Skin epidermis (tissue), 12 donors: ENCODE data around the gene TTC16.

Experiments used
- H3K27ac ChIP-seq, 21 experiments: fragments of 200-600 bp; sonication (generic) in 11 of 21; one replicate each; pipeline ENCODE4 v1.5.0; 2020; ENCODE audit warnings: mild to moderate bottlenecking in 3 of 21, inconsistent platforms in 2 of 21, moderate library complexity in 2 of 21
- H3K4me3 ChIP-seq, 7 experiments: fragments of 200-600 bp; sonication (generic) in 2 of 7; one replicate each; pipeline ENCODE4 v1.5.0; 2020; ENCODE audit warnings: inconsistent platforms in 2 of 7, mild to moderate bottlenecking in 2 of 7, moderate library complexity in 1 of 7

TTC16 gene

DNA sequence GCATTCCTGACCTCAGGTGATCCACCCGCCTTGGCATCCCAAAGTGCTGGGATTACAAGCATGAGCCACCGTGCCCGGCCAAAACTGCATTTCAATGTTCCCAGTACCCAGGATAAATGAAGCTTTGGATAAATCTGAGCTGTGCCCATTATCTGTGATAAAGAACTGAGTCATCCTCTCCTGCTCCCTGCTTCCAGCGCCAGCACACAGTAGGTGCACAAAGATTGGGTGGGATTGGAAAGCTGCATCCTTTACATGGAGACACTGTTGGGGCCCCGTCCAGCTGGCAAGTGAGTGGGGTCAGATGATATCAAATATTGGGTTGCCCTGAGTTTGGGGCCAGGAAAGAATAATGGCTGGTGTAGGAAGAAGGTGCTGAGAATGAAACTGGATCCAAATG lies 45.2 kb downstream of the TTC16 start:
- Histone ChIP-seq H3K27ac (peak overlapping the region in 8 of 21 experiments; percentile 15 to 74 (median 64)), H3K4me3 (no peak overlapping the region)

DNA sequence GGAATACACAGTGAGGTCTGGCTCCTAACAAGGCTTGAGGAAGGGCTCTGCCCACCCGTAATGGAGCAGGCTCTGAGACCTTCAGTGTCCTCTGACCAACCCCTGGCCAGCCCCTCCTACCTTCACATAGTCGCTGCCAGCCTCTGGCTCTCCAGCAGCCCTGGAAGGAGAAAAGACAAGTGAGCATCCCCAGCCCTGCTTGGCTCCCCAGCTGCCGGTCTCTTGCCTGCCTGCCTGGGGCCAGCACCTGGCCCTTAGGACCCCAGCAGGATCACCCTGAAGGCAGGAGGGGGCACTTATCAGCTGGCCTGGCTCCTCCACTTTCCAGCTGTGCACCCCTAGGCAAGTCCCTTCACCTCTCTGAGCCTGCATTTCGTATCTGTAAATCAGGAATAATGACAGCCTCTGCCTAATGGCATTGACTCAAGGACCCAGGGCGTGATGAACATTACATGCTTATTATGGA lies 45.6 kb downstream of the TTC16 start:
- peak overlapping the region in 15 of 21 experiments; percentile 15 to 82 (median 57) for H3K27ac ChIP-seq
- no peak overlapping the region for H3K4me3 ChIP-seq

DNA sequence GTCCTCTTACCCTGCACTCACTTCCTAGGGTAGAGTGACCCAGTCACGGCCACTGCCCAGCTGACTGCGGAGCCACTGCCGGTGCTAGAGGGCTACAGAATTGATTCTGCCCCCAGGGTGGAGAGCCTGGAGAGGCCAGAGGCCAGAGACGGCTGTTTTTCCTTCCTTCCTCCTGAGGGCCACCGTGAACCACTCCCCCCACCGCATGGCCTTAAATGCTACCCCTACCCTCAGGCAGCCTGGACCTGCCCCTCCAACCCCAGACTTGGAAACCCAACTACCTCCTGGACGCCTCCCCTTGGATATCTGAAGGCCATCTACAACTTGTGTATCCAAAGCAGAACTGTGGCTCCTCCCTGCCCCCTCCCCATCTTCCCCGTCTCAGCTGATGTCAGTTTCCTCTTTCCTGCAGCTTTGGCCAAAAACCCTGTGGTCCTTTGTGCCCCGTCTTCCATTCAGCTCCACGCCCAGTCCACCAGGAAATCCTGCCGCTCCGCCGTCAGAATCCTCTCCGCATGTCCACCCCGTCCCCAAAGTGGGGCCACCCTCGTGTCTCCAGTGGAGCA lies 46.3 kb downstream of the TTC16 start:
- Histone ChIP-seq H3K4me3 (no peak overlapping the region), H3K27ac (peak overlapping the region in 18 of 21 experiments; percentile 7 to 87 (median 58))

DNA sequence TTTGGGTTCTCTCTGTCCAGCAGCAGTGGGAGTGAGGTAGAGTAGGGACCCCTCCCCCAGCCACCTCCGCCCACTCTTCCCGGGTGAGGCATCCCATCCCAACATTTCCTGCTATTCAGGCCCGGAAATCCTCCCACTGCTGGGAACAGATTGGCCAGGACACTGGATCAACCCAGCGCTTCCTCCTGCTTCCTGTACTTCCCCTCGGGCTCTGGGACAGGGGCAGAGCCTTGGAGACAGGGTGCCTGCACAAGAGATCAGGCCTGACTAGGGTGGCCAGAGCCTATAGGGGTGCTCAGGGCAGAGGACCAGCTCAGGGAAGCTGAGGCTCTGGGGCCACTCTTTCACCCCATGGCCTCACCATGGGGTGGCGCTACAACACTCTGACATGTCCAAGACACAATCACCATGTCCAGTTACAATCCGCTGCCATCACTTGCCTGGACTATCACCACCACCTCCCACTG lies 48.1 kb downstream of the TTC16 start:
- H3K27ac ChIP-seq: peak overlapping the region in 19 of 21 experiments; percentile 3 to 87 (median 53)
- H3K4me3 ChIP-seq: no peak overlapping the region

DNA sequence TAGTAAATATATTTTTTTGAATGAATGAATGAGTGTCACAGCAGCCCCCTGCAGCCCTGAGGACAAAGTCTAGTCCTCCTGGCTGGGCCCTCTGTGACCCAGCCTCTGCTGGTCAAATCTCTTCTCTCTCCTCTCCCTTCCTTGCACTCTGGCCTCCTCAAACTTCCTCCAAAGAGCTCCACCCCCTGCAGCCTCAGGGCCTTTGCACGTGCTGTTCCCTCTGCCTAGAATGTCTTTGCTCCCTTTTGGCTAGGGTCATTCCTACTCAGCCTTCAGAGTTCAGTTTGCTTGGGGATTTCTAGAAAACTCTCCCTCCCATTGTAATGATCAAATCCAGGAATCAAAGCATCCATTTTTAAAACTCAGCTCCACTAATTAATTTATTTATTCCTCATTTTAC lies 49.5 kb downstream of the TTC16 start:
- Histone ChIP-seq H3K27ac (peak overlapping the region in 8 of 21 experiments; percentile 3 to 87 (median 78)), H3K4me3 (no peak overlapping the region)

DNA sequence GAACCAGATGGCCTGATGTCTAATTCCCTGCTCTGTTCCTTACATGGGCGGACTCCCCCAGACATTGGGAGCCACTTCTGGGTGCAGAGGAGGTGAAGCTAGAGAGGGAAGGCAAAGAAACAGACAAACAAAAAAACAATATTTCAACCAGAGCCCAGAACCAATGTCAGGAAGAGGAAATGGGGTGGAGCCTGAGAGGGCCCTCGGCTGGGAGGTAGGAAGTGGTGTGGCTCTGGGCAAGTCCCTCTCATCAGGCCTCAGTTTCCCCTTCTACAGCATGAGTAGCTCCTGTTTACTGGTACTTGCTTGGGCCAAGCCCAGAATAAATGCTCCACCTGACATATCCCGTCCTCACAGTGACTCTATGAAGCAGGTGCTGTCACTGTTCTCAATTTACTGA lies 51.5 kb downstream of the TTC16 start:
- H3K27ac ChIP-seq: peak overlapping the region in 20 of 21 experiments; percentile 0 to 88 (median 76)
- no peak overlapping the region for H3K4me3 ChIP-seq

DNA sequence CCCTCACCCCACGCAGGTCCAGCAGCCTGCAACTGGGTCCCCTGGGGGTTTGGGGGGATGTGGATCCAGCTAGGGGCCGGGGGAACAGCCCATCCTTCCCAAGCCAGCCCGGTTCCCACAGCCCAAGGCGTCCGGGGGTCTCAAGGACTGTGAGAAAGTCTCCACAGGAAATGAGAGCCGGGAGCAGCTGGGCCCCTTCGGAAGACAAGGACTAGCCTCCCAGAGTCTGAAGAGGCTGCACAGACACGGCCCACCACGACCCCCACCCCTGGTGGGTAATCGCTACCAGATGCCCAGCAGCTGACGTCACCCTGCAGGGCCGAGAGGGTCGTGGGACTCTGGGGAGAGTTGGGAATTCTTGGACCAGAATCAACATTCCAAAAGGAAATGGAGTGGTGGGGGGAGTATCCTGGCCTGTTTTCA lies 52.0 kb downstream of the TTC16 start:
- peak overlapping the region in 1 of 7 experiments; percentile 3 for H3K4me3 ChIP-seq
- H3K27ac ChIP-seq: peak overlapping the region in 20 of 21 experiments; percentile 0 to 88 (median 76)

DNA sequence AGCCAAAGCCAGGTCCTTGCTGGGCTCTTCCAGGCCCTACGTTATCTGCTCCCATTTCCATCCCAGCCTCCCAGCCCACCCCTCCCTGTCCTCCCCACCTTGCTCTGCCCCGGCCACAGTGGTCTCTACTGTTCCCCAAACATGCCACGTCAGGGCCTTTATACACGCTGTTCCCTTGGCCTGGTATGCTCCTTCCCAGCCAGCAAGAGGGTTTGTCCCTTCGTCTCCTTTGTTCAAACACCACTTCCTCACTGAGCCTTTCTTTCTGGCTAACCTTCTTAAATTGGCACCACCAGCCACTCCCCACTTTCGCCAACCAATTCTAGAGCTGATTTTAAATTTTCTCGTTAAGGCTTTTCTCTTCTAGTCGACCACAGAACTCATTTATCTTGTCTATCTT lies 52.8 kb downstream of the TTC16 start:
- peak overlapping the region in 20 of 21 experiments; percentile 10 to 88 (median 76) for H3K27ac ChIP-seq
- no peak overlapping the region for H3K4me3 ChIP-seq

DNA sequence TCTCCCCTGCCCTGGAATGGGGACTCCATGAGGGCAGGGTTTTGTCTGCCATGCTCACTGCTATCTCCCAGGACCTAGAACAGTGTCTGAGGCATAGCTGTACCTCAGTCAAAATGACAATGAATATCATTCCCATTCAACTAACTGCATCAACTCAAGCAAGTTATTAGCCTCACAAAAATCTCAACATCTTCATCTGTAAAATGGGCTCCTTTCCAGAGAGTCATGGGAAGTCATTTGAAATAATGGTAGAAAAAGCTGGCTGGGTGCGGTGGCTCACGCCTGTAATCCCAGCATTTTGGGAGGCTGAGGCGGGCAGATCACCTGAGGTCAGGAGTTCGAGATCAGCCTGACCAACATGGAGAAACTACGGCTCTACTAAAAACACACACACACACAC lies 53.2 kb downstream of the TTC16 start:
- no peak overlapping the region for H3K4me3 ChIP-seq
- H3K27ac ChIP-seq: peak overlapping the region in 18 of 21 experiments; percentile 10 to 88 (median 78)

DNA sequence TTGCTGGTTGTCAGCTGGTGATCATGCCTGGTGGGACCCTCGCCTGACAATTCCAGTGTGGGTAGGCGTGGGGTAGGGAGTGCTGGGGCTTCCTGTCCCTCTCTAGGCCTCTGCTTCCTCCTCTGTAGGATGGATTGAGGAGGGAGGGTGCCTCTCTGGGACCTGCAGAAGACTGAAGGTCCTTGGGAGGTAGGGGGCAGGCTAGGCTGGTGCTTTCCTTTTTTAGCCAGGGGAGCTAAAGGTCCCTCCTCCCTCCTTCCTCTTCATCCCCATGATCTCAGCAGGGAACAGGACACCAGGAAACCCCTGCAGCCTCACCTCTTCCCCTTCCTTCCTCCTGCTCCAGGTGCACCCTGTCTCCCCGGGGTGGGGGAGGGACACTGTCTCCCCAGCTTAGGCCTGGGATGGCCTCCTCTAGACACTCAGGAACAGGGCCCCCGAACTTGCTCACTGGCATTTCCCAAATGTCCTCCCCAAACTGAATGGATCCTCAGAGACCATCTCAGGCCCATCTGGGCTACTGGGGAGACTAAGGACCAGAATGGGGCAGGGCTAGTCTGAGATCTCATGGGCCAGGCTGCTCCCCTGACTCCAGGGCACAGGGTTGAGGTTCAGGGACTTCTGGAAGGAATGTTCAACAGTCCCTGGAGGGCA lies 54.2 kb downstream of the TTC16 start:
- H3K4me3 ChIP-seq: peak overlapping the region; percentile 41 to 55 (median 45)
- H3K27ac ChIP-seq: peak overlapping the region; percentile 14 to 88 (median 76)

DNA sequence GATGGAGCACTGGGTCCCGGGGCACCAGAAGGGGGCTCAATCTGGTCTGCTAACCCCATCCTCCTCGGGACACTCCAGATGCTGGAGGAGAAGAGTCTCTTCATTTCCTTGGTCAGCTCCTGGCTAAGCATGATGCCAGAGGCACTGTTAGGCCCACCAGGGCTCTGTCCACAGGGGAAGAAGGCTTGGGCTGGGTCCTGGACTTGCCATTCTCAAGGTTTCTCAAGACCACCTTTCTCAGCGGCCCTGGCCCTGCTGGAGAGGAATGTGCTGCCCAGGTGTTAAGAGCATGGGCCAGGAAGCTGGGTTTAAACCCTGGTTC lies 54.7 kb downstream of the TTC16 start:
- Histone ChIP-seq H3K4me3 (peak overlapping the region; percentile 41 to 55 (median 45)), H3K27ac (peak overlapping the region in 20 of 21 experiments; percentile 14 to 88 (median 76))

DNA sequence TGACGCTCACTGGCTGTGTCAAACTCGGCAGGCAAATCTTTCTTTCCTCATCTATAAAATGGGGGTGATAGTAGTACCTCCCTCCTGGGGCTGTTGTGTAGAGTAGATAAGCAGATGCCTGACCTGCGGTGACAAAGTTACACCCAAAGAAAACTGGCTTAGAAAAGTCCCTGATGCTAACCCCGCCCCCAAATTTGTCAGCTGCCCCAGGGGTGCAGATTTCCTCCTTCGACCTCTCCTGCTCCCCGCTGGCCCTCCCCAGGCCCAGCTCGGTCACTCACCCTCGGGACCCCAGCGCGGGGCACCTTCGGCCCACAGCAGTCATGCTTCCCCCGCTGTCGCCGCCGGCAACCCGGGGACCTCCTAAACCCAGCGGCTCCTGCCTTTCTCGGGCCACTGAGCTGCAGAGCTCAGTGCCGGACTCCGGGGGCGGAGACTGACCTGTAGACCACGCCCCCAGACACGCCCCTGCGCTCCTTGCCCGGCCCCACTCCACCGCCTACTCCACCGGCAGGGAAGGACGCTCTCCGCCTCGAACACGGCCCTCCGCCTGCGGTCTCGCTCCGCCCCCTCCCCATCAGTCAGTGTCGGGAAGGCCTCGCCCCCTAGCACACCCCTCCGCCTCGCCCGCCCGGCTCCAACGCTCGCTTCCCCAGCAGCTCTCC lies 55.2 kb downstream of the TTC16 start:
- peak overlapping the region in 20 of 21 experiments; percentile 14 to 88 (median 76) for H3K27ac ChIP-seq
- peak overlapping the region; percentile 41 to 55 (median 45) for H3K4me3 ChIP-seq

DNA sequence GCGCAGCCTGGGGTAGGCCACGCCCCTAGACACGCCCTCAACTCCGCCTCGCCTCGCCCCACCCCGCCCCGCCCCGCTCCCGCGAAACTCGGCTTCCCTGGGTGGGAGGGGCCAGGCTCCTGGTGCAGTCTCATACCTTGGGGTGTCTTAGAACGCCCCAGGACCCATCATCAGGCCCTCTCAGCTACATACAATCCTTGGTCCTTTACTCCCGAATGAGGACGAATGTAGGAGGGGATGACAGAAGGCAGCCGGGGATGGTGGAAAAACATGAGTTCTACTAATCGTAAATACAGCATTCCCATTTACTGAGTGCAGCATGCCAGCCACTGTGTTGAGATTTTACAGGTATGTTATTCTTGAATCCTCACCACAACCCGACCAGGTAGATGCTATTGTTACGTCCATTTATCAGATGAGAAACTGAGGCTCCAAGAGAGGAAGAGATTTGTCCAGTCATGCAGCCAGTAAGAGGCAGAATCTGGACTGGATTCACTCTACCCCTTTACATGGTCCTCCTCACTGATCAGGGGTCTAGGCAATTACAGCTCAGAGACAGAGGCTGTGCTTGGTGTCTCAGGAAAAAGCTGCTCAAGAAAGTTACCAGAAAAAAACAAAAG lies 55.8 kb downstream of the TTC16 start:
- peak overlapping the region in 6 of 7 experiments; percentile 41 to 55 (median 46) for H3K4me3 ChIP-seq
- peak overlapping the region in 13 of 21 experiments; percentile 6 to 88 (median 65) for H3K27ac ChIP-seq

DNA sequence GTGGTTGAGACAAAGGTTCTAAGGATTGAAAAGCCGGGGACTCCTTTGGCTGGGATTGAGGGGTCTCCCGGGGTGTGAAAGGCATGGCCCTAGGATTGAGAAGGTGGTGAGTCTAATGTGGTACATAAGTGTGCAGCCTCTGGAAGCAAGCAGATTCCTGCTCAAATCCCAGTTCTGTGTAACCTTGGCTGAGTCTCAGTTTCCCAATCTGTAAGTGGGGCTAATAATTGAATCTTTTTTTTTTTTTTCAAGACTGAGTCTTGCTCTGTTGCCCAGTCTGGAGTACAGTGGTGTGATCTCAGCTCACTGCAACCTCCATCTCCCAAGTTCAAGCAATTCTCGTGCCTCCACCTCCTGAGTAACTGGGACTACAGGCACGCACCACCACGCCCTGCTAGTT lies 56.7 kb downstream of the TTC16 start:
- Histone ChIP-seq H3K4me3 (no peak overlapping the region), H3K27ac (peak overlapping the region in 1 of 21 experiments; percentile 30)

DNA sequence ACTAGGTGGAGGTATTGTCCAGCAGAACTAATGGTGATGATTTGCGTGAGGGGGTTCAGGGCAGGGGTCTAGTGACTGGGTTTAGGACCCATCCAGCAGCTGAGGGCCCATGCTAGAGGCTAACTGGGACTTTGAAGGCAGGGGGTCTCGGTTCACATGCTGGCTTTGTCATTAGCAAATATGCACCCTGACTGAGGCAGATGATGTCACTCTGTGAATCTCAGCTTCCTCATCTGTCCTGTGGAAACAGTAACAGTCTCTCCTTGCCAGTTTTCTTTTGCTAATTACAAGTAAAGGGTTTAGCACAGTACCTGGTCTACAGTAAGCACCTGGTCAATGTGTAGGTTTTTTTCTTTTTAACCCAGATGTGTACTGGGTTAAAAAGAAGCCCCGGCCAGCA lies 57.4 kb downstream of the TTC16 start:
- peak overlapping the region in 2 of 21 experiments; percentile 16 to 30 for H3K27ac ChIP-seq
- H3K4me3 ChIP-seq: no peak overlapping the region

DNA sequence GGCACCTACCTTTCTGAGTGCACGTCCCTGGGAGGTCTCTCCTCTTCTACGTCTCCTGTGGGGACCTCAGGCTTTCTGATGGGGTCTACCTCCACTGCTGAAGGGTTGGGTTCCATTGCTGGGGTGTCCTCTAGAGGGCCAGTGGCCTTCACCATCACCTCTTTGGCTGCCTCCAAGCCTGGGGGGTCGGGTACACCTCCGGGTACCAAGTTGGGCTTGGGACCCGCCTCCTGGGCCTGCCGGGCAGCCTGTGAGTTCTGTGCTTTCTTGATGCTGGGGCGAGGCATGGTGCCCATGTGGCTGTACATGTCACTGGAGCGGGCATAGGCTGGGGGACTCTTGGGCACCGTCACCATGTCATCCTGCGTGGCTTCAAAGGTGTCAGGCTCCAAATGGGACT lies 58.1 kb downstream of the TTC16 start:
- H3K27ac ChIP-seq: no peak overlapping the region

DNA sequence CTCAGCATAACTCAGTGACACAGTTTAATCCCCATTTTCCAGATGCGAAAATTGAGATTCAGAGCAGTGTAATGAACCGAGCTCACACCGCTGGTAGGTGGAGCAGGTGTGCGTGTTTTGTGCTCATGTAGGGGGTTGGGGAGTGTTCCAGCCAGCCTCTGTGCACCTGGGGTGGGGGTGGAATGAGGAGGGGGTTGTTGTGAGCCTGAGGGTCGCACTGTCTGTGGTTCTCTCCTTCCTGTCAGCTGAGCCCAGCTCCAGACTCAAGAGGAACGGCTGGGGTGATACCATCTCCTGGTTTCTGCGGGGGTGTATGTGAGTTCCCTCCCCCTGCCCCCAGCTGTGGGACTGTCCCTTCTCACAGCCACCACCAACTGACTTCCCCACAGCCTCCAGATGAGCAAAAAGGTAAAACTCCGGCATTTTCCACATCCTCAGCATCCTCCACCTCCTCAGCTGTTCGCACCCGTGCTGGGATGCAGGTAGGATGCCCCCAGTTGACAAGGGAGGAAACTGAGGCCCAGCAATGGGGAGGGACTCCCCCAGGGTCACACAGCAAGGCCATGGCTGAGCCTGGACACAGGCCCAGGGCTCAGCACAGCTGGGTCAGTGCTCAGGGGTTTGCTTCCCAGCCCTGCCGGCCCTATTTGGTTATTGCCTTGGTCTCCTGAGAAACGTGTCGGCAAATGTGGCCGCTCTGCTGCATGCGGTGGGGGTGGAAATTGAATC lies 60.5 kb downstream of the TTC16 start:
- peak overlapping the region; percentile 20 to 46 (median 33) for H3K4me3 ChIP-seq
- peak overlapping the region in 18 of 21 experiments; percentile 14 to 97 (median 68) for H3K27ac ChIP-seq

More for the DNA sequence above, 58.1 kb downstream of the TTC16 start:
- H3K4me3 ChIP-seq: no peak overlapping the region

DNA sequence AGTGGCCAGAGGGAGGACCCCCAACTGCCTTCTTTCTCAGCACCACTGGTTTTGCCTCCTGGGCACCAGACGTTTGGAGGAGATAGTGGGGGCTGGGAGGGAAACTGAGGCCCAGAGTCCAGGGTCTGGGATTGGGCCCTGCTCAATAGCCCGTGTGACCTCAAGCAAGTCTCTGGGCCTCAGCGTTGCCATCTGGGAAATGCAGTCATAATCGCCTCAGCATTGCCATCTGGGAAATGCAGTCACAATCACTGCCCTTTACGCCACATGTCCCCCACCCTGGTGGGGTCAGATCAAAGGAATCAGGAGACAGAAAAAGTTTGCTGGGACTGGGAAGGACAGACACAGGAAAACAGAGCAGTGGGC lies 61.0 kb downstream of the TTC16 start:
- Histone ChIP-seq H3K27ac (peak overlapping the region in 19 of 21 experiments; percentile 8 to 97 (median 67)), H3K4me3 (peak overlapping the region; percentile 20 to 46 (median 33))

DNA sequence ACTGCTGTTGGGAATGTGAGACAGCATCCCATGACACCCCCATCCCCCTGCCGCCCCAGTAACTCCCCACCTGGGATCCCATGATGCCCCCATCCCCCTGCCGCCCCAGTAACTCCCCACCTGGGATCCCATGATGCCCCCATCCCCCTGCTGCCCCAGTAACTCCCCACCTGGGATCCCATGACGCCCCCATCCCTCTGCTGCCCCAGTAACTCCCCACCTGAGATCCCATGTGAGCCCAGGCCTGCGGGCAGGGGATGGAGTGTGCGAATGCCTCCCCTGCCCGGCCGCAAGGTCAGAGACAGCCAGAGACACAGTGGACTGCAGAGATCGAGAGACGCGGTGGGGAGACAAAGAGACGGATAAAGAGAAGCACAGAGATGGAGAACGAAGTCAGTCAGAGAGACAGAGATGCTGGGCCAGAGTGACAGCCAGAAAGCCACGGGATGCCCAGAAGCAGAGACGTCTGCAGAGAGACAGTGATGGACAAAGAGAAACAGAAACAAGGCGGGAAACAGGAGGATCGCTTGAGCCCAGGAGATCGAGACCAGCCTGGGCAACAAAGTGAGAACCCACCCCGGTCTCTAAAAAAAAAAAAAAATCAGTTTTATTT lies 61.6 kb downstream of the TTC16 start:
- Histone ChIP-seq H3K27ac (peak overlapping the region in 16 of 21 experiments; percentile 14 to 97 (median 80)), H3K4me3 (peak overlapping the region; percentile 20 to 46 (median 33))
